Body of pancreas (tissue), 4 donors: Measurements from ENCODE around the gene ANKDD1A. TPM values are rescaled to one million over a fixed set of nuclear protein-coding genes. Genes with fewer than 3 reads are reported as not detected.

ENCODE experiments used
- ATAC-seq: fragments of 150-250 bp; one replicate; pipeline ENCODE4 v1.9.1; 2016
- DNase-seq, 4 donors: peaks; one replicate each; pipeline ENCODE4 v3.0.0-alpha.2; 2019
- H3K27ac ChIP-seq, 4 donors: fragments of 200-600 bp; sonication (generic); 1 replicate in 3 of 4; 2 replicates in 1 of 4; pipeline versions ENCODE4 v1.5.1 to v1.6.1; 2016 to 2019; ENCODE audit warnings: mild to moderate bottlenecking in 1 of 4, mixed read lengths in 1 of 4, moderate library complexity in 1 of 4
- H3K27me3 ChIP-seq, 2 donors: fragments of 200-600 bp; sonication (generic); one replicate each; pipeline ENCODE4 v1.6.0; 2016; ENCODE audit warnings: mild to moderate bottlenecking in 1 of 2
- H3K36me3 ChIP-seq, 2 donors: fragments of 200-600 bp; sonication (generic); replicated peaks in 1 of 2; 2 replicates each; pipeline ENCODE4 v1.5.1; 2016; ENCODE audit warnings: low read depth in 2 of 2; ENCODE audit not compliant: insufficient read depth in 1 of 2
- H3K4me1 ChIP-seq: fragments of 200-600 bp; sonication (generic); one replicate; pipeline ENCODE4 v1.6.0; 2016
- H3K4me3 ChIP-seq, 2 donors: fragments of 200-600 bp; sonication (generic); 1 replicate in 1 of 2; 2 replicates in 1 of 2; pipeline ENCODE4 v1.5.1; 2016 to 2019
- H3K9me3 ChIP-seq, 3 donors: fragments of 200-600 bp; sonication (generic); 1 replicate in 2 of 3; 2 replicates in 1 of 3; pipeline ENCODE4 v1.5.1; 2016
- POLR2A ChIP-seq, 3 donors: fragments of 450-650 bp; IDR thresholded peaks; one replicate each; pipeline ENCODE4 v1.6.1; 2016; ENCODE audit warnings: antibody characterized with exemption in 3 of 3, mild to moderate bottlenecking in 2 of 3
- WGBS, 2 donors: methylation state at CpG; one replicate each; pipeline ENCODE4 v1.1.5; 2017; 5-methylcytosine and 5-hydroxymethylcytosine counted together
- intact Hi-C: fragments of 100-400 bp; cut with DNase I; formaldehyde crosslinking; loops from one replicate; pipeline ENCODE4 v1.15.1; 2023
- total RNA-seq, 2 donors: library from RNA; depleted of rRNA; stranded (reverse); fragments of >200 nt; gene quantifications; one replicate each; pipeline ENCODE4 v1.1.0, GENCODE V29; 2016
- TF ChIP-seq, protein P1 (sequence below), 7 experiments: fragments of 450-650 bp in 4 of 7; fragments of 200-600 bp in 3 of 7; sonication (generic) in 3 of 7; IDR thresholded peaks; one replicate each; pipeline ENCODE4 v1.5.1; 2016 to 2019; ENCODE audit warnings: antibody characterized with exemption in 7 of 7

Gene ANKDD1A
- total RNA-seq, 2 donors from 2014 or later = 3.9 to 18.8 TPM

DNA sequence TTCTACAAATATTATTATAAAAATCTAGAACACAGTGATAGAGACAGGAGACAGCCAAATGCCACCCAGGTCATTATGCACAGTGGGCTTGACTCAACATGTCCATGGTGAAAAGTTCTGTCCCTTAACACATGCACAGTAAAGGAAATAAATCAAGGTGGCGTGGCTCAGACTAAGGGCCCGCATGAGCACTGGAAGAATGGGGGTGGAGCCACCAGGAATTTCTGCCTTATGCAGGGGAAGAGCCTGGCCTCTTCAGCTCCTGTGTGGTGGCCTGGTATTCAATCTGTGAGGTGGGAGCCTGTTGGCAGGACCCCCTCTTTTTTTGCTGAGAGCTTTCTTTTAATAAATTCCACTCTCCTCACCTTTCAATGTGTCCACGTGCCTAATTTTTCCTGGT lies 95.2 kb downstream of the ANKDD1A start:
- H3K27me3 ChIP-seq = no peaks in the 10 kb centered on the region
- H3K4me1 ChIP-seq = no peaks in the 10 kb centered on the region
- ATAC-seq (no peak), DNase-seq (no peak)
- TF ChIP-seq, protein P1, sequence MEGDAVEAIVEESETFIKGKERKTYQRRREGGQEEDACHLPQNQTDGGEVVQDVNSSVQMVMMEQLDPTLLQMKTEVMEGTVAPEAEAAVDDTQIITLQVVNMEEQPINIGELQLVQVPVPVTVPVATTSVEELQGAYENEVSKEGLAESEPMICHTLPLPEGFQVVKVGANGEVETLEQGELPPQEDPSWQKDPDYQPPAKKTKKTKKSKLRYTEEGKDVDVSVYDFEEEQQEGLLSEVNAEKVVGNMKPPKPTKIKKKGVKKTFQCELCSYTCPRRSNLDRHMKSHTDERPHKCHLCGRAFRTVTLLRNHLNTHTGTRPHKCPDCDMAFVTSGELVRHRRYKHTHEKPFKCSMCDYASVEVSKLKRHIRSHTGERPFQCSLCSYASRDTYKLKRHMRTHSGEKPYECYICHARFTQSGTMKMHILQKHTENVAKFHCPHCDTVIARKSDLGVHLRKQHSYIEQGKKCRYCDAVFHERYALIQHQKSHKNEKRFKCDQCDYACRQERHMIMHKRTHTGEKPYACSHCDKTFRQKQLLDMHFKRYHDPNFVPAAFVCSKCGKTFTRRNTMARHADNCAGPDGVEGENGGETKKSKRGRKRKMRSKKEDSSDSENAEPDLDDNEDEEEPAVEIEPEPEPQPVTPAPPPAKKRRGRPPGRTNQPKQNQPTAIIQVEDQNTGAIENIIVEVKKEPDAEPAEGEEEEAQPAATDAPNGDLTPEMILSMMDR (IDR thresholded peaks at IDR 0.05) = no peak
- TF ChIP-seq POLR2A (IDR thresholded peaks at IDR 0.05) = no peak
- H3K27ac ChIP-seq = no peak overlapping the region
- no peaks in the 10 kb centered on the region for H3K9me3 ChIP-seq
- H3K4me3 ChIP-seq = no peak overlapping the region
- intact Hi-C loops = no loop called here
- H3K36me3 ChIP-seq = no peaks in the 10 kb centered on the region
- WGBS, 2 donors = 90 to 94% methylated on average over 3 of the region's 3 CpGs

Other genes with a start within 250 kb of the ANKDD1A start
- under 1 TPM; 0.26 to 0.33 TPM for gene RBPMS2, start 136.3 kb upstream of the ANKDD1A start, total RNA-seq
- not detected for gene PIF1, start 86.3 kb upstream of the ANKDD1A start, total RNA-seq
- 1 to 10 TPM; 7.0 to 9.9 TPM for gene PLEKHO2, start 70.0 kb upstream of the ANKDD1A start, total RNA-seq
- gene SPG21, start 78.0 kb downstream of the ANKDD1A start, total RNA-seq = 10 to 100 TPM; 33.0 to 46.4 TPM
- 10 to 100 TPM; 10.1 to 22.1 TPM for gene MTFMT, start 117.7 kb downstream of the ANKDD1A start, total RNA-seq
- not detected for gene SLC51B, start 133.5 kb downstream of the ANKDD1A start, total RNA-seq
- 1 to 10 TPM; 3.1 to 4.6 TPM for gene RASL12, start 156.1 kb downstream of the ANKDD1A start, total RNA-seq
- not detected for gene KBTBD13, start 164.8 kb downstream of the ANKDD1A start, total RNA-seq
- 1 to 10 TPM; 3.4 to 4.6 TPM for gene UBAP1L, start 203.3 kb downstream of the ANKDD1A start, total RNA-seq
- 10 to 100 TPM; 18.2 to 35.6 TPM for gene PDCD7, start 221.9 kb downstream of the ANKDD1A start, total RNA-seq